NCI-H2107 (cell line): ENCODE data around the gene KY.
"Not testable (repeated sequence)": the region's sequence is repeated elsewhere in the genome, so short reads cannot be mapped to it uniquely, and the experiment has no call there.

Experiments used
- DNase-seq: peaks from one replicate; lab custom pipeline; 2025; lab: John Stamatoyannopoulos, UW

The KY gene

GRCh38 chr3:134601539-134602439 lies 49.0 kb downstream of the KY start:
- DNase-seq: no peak

GRCh38 chr3:134600685-134601463 lies 49.9 kb downstream of the KY start:
- peak; percentile 52 for DNase-seq

GRCh38 chr3:134600206-134600605 lies 50.6 kb downstream of the KY start:
- no peak for DNase-seq

- DNase-seq: no peak
Observed at GRCh38 chr3:134598763-134599545, 51.9 kb downstream of the KY start.

- DNase-seq: no peak
Observed at GRCh38 chr3:134597390-134597970, 53.3 kb downstream of the KY start.

- not testable (repeated sequence) for DNase-seq
Observed at GRCh38 chr3:134594986-134595385, 55.8 kb downstream of the KY start.

GRCh38 chr3:134594331-134594741 lies 56.5 kb downstream of the KY start:
- DNase-seq: no peak

GRCh38 chr3:134592806-134593205 lies 58.0 kb downstream of the KY start:
- no peak for DNase-seq

GRCh38 chr3:134590766-134591165 lies 60.1 kb downstream of the KY start:
- no peak for DNase-seq

GRCh38 chr3:134579141-134579665 lies 71.6 kb downstream of the KY start:
- no peak for DNase-seq

GRCh38 chr3:134576831-134577230 lies 74.0 kb downstream of the KY start:
- DNase-seq: no peak

GRCh38 chr3:134576426-134576825 lies 74.4 kb downstream of the KY start:
- DNase-seq: no peak

GRCh38 chr3:134569899-134570298 lies 80.9 kb downstream of the KY start:
- DNase-seq: not testable (repeated sequence)

- no peak for DNase-seq
Observed at GRCh38 chr3:134568790-134569189, 82.0 kb downstream of the KY start.

GRCh38 chr3:134567605-134568004 lies 83.2 kb downstream of the KY start:
- no peak for DNase-seq

GRCh38 chr3:134564991-134565390 lies 85.8 kb downstream of the KY start:
- no peak for DNase-seq

GRCh38 chr3:134563601-134564000 lies 87.2 kb downstream of the KY start:
- no peak for DNase-seq

GRCh38 chr3:134562055-134562454 lies 88.8 kb downstream of the KY start:
- DNase-seq: no peak

- no peak for DNase-seq
Observed at GRCh38 chr3:134559591-134559990, 91.2 kb downstream of the KY start.
